NCI-H226 (cell line): Measurements from ENCODE around the gene REXO4.
A peak's percentile ranks its signal among the peaks of the same experiment; 100 is the strongest.
"Not testable (repeated sequence)": the region's sequence is repeated elsewhere in the genome, so short reads cannot be mapped to it uniquely, and the experiment has no call there.

ENCODE experiments used
- DNase-seq: peaks from one replicate; pipeline ENCODE4 v3.0.0-alpha.2; 2015

The REXO4 gene, protein sequence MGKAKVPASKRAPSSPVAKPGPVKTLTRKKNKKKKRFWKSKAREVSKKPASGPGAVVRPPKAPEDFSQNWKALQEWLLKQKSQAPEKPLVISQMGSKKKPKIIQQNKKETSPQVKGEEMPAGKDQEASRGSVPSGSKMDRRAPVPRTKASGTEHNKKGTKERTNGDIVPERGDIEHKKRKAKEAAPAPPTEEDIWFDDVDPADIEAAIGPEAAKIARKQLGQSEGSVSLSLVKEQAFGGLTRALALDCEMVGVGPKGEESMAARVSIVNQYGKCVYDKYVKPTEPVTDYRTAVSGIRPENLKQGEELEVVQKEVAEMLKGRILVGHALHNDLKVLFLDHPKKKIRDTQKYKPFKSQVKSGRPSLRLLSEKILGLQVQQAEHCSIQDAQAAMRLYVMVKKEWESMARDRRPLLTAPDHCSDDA

DNA sequence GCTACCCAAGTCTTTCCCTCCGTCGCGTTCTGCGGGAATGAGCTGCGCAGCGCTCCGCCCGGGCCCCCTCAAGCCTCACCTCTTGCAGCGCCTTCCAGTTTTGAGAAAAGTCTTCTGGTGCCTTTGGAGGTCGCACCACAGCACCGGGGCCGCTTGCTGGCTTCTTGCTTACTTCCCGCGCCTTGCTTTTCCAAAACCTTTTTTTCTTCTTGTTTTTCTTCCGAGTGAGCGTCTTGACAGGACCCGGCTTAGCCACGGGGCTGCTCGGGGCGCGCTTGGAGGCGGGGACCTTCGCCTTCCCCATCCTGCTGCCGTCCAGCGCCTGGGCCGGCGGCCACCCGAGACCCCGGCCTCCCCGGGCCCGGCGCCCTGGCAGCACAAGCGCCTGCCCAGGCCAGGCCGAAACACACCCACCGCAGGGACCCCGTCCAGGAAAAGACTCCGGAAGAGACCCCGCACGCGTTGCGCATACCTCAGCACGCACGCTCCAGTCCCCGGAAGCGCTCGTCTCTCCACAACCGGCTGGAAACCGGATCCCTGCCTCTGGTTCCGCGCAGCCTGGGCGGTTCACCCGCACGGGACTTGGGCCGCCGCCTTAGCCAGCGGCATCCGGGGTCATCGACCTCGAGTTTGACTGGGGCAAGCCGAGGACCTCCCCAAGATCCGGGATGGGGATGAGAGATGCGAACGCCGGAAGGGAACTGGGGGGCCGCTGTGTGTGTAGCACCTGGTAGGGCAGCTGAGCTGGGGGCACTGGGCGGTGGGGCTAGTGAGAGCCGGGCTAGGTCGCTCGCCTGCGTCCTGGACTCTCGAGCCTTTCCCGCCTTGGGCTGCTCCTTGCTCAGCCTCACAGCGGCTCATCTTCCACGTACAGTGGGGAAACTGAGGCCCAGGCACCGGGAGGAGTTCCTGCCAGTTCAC lies at the start of gene REXO4:
Gene REXO4 (minus strand): TSS at position 470 of the 921 bp plus-strand sequence. CDS start 166 bp downstream, at position 304.
- peak; percentile 90 for DNase-seq

DNA sequence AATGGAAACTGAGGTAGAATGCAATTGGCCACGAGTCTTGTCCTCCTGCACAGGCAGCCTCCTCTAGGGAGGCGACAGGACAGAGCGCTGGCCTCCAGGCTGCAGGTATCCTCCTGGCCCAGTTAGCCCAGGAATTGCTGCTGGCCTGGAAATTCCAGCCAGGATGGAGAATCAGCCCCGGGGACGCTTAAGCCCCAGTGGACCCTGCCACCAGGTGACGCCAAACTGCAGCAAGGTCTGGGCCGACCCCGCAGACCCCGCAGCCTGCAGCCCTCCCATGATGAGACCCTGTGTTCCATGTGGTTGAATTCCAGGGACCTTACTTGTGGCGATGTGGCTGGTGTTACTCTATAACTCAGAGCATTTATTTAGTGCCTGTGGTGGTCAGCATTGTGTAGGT lies 49.3 kb upstream of the REXO4 start:
- no peak for DNase-seq

DNA sequence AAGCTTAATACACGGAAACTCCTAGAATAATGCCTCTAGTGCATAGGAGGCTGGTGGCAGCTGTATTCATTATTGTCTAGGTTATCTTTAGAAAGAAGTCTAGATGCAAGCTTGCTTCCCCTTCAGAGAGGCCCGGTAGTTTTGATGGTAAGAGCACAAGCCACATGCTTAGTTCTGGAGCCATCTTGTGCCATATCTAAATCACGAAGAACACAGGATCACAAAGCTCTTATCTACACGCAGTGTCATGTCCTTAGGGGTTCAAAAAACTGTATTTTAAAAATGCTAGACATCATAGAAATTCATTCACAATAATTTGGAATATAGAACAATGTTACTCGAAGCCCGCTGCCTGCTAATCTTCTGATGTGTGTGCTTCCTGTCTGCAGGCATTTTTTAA lies 48.2 kb upstream of the REXO4 start:
- no peak for DNase-seq

DNA sequence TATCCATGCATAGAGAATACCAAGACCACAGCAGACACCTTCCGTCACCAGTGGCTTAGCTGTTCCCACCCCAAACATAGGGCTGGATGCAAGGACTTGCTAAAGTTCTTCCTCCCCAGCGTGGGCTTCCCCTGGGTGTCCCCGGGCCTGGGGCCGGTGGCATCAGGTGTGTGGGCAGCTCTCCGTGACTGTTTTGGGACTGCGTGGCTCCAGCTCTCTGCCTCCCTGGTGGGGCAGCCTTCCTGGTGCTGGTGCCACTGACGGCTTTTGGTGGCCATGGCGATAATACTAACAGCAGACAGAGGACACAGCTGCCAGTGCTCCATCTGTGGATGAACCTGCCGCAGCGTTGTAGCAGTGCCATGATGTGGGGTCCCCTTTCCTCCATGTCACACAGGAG lies 46.8 kb upstream of the REXO4 start:
- DNase-seq = no peak

DNA sequence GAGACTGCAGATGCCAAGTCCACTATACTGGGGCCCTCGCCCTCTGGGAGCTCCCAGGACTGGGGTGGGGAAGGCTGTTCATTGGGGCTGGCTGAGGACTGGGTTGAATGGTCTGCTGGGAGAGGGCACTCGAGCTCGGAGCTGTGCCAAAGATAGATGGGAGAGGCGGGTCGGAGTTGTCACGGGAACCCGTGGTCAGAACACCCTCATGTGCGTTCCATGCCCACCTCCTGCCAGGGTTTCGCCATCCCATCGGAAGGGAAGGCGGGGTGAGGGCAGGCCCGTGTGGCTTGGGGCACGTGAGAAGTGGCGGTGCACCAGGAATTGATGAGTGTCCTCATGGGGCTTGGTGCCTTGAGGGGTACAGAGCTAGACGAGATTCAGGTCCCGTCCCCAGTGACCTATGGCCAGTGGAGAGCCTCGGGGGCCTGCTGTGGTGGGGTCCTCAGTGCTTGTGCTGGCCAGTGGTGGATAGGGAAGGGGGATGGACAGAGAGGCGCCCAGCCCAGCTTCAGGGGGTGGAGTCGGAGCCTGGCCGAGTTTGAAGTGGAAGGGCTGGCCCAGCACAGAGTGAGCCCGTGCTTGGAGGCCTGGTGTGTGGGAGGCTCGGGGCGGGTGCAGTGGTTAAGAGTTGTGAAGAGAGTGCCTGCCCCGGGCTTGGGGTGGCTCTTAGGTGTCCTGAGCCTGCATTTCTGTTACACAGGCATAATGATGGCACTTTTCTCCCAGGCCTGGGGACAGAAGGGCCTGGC lies 46.2 kb upstream of the REXO4 start:
- DNase-seq = peak; percentile 39

DNA sequence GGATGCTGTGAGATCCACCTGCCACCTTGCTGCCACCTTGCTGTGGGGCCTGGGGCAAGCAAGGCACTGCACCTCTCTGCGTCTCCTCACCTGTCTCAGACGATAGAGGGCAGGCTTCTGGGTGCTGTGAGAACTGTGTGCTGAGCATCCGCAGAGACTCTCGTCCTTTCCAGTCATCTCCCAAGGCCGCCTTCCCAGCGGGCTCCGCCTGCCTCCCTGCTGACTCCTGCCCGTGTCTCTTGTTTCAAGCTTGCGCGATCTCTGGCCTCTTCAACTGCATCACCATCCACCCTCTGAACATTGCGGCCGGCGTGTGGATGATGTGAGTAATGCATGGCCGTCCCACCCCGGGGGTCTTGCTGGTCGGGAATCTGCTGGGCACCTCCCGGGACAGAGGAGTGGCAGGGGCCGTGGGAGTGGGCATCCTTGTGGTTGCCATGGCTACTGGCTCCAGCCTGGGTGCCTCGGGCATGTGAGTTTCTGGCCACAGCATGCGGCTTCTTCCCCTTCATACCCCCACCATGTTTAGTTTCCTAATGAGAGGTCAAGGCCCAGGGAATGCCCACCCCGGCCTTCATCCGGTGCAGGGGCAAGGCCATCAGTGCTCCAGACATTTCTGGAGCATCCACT lies 45.5 kb upstream of the REXO4 start:
- no peak for DNase-seq

DNA sequence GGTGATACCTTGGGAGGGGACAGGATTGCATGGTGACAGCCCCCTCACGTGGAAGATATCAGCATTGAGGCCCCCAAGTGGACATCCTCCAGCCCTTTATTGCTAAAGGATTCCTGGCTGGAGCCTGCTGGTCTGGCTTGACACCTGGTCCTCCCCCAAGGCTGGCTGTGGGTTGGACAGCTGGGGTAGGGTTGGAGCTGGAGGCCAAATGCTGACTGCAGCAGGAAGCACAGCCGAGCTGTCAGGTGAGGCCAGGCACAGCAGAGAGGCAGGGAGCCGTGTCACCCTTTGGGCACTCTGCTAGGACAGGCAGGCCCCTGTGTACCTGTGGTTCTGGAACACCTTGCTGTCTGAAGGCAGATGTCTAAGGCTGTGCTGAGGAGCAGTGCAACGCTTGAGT lies 44.2 kb upstream of the REXO4 start:
- no peak for DNase-seq

DNA sequence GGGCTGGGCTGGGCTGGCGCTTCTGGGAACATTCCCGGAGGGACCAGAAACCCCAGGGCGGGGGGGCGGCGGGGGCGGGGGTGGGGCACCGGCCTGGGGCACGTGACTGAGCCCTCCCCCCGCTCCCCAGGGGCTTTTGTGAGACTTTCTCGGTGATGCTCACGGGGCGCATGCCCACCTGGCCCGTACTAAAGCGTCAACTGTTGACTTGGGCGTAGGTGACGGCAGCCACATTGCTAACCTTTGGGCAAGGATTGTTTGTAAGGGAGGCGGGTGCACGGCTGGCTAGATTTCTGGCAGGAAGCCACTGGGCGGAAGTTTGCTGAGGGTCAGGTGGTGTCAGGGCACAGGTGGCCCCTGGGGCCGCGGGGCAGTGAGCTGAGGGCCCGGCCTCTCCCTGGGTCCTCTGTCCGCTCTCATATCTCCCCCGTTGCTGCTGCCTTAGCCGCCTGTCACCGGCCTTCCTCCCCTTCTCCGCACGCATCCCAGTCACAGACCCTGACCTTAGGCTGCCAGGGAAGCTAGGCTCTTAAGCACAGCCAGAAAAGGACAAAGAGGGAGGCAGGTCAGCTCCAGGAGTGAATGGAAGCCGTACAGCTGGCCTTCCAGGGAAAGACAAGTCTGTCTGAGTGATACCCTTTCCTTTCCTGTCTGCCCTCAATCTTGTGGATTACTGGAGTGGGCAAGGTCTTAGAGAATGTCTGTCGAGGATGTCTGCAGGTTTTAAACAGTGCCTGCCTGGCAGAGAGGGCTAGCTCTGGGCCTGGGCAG lies 42.8 kb upstream of the REXO4 start:
- no peak for DNase-seq

DNA sequence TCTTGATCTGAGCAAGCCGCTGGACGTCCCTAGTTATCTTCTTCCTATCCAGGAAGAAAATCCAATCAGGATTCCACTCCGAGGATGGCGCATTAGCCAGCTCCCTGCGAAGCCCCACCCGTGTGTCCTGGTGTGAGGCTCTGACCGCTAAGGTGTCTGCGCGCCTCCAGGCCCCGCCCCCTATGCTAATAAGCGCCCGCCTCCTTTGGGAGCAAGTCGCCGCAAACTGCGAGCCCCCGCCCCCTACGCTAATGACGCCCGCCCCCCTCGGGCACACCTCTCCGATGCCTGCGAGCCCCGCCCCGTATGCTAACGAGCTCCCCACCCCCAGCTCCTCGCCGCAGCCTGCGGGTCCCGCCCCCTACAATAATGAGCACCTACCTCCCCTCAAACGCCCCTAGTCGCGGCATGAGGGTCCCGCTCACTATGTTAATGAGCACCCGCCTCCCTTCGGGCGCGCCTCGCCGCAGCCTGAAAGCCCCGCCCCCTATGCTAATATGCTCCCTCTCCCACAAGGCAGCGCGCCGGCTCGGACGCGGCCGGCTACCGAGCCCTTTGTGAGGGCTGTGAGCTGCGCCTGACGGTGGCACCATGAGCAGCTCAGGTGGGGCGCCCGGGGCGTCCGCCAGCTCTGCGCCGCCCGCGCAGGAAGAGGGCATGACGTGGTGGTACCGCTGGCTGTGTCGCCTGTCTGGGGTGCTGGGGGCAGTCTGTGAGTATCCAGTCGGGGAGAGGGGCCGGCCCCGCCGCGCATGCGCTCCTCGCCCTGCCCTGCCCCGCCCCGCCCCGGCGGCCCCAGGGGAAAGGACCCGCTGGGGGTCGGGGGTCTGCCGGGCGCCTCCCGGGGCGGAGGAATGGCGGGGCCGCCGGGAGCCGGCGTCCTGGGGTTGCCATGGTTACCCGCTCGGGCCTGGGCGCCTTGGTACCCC lies 41.9 kb upstream of the REXO4 start, which contains the start of gene CACFD1:
Gene CACFD1 (plus strand): TSS at position 503 of the 929 bp plus-strand sequence. CDS start 89 bp downstream, at position 592.
- peak; percentile 93 for DNase-seq

DNA sequence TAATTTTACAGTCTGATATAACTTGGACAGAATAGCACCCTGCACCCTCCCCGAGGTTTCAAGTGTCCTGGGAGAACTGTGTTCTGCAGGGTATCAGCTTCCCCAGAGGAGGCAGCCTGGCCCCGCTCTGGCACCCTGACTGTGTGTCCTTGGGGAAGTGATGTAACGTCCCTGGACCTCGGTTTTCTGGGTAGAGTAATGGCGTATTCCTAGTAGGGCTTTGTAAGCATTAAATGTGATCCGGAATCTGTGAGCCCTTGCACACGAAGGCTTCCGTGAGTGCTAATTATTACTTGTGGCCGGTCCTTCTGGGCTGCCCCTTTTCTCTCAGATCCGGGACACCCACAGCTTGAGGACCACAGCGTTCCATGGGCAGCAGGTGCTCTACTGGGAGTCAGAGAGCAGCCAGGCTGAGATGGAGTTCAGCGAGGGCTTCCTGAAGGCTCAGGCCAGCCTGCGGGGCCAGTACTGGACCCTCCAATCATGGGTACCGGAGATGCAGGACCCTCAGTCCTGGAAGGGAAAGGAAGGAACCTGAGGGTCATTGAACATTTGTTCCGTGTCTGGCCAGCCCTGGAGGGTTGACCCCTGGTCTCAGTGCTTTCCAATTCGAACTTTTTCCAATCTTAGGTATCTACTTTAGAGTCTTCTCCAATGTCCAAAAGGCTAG lies 41.0 kb upstream of the REXO4 start:
- no peak for DNase-seq

DNA sequence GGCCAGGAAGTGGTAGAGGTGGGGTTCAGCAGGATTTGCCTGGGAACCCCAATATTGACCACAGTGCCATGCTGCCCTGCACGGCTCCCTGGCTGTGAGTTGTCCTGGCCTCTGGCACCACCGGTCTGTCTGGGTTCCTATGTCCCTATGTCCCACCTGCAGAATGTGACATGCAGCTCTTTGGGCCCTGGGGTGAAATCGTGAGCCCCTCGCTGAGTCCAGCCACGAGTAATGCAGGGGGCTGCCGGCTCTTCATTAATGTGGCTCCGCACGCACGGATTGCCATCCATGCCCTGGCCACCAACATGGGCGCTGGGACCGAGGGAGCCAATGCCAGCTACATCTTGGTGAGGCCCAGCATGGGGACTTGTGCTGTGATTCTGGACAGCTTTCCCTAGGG lies 39.9 kb upstream of the REXO4 start:
- DNase-seq = no peak

DNA sequence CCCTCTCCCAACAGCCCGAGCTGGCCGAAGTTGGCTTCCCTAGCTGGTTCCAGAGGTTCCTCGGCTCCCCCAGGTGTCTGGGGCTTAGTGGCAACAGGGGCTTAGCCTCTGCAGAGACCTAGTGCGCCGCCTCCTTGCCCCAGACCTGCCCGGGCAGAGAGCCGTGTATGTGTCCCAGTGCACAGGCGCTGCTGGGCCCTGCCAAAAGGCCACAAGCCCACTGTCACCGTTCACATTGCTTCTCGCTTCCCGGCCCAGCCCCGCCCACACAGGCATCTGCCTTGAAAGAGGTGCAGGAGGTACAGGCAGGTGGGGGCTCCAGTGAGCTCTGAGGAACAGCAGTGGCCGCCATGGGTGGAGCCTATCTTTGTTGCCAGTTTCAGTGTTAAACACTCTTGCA lies 39.4 kb upstream of the REXO4 start:
- DNase-seq = no peak

DNA sequence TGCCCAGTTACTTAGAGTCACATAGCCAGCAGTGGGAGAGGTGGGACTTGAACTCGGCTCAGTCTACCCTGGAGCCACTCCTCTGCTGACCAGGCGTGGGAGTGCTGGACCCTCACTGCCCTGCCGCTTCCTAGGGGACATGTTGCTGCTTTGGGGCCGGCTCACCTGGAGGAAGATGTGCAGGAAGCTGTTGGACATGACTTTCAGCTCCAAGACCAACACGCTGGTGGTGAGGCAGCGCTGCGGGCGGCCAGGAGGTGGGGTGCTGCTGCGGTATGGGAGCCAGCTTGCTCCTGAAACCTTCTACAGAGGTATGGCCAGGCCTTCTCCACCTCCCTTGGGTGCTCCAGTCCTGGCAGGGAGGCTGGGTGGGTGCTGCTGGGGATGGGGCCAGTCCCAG lies 38.6 kb upstream of the REXO4 start:
- DNase-seq = no peak

DNA sequence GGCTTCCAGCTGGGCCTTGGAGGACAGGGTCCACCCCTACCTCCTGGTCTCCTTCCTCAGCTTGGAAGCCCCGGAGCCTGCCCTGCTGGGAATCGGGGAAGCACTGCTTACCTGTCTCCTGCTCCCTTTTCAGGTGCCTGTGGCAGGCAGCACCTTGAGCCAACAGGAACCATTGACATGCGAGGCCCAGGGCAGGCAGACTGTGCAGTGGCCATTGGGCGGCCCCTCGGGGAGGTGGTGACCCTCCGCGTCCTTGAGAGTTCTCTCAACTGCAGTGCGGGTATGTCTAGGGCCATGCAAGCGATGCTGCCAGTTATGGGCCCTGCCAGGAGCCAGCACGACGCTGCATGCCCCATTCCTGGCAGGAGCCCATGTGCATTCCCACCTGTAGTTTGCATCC lies 38.1 kb upstream of the REXO4 start:
- no peak for DNase-seq

DNA sequence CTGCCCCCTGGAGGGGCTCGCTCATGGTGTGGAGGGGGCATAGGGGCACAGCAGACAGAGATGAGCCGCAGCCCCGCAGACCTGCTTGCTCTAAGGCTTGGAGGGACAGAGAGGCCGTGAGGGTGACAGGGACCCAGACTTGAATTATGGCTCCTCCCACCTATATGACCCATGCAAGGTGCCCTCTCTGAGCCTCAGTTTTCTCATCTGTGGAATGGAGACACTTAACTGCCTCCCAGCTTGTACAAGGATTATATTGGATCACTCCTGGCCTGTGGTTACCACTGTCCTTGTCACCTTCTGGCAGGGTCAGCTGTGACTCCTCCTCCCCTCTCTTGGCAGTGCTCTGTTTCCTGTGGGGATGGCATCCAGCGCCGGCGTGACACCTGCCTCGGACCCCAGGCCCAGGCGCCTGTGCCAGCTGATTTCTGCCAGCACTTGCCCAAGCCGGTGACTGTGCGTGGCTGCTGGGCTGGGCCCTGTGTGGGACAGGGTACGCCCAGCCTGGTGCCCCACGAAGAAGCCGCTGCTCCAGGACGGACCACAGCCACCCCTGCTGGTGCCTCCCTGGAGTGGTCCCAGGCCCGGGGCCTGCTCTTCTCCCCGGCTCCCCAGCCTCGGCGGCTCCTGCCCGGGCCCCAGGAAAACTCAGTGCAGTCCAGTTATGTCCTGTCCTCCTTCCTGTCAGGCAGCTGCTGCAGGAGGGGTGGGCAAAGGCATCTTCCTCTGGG lies 37.3 kb upstream of the REXO4 start:
- DNase-seq = no peak

DNA sequence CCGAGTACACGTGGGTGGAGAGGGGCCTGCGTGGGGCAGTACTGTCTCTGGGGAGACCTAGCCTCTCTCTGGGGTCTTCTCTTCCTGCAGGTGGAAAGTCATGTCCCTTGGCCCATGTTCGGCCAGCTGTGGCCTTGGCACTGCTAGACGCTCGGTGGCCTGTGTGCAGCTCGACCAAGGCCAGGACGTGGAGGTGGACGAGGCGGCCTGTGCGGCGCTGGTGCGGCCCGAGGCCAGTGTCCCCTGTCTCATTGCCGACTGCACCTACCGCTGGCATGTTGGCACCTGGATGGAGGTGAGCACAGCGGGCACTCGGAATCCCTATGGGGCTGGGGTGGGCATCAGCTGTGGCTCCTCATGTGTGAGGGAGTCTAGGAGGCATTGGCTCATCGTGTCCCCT lies 36.5 kb upstream of the REXO4 start:
- DNase-seq = no peak

DNA sequence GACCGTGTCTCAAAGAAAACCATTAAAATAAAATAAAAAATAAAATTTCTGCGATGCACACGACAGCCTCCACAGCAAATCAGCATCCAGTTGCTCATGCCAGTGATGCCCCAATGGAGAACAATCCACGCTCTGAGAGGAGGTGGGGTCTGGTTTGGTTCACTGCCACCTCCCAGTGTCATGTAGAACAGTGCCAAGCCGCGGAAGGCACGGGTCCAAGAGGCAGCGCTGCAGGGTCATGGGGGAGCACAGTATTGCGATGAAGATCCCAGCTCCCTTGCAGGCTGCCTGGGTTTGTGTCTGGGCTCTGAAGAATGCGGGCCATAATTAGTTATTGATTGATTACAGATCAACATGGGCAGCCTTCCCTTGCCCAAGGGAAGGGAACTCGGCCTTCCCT lies 35.8 kb upstream of the REXO4 start:
- no peak for DNase-seq

DNA sequence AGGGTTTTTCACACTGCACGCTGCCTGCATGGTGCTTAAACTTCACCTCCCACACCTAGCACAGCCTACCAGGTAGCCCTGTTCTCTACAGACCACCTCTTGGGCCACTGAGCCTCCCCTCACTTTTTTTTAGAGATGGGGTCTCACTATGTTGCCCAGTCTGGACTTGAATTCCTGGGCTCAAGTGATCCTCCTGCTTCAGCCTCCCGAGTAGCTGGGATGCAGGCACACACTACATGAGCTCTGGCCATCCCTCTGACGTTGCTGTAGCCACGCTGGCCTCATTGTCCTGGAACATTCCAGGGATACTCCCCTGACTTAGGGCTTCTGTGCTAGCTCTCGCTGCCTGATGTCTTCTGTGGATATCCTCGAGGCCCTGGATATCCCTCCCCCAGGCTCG lies 34.8 kb upstream of the REXO4 start:
- DNase-seq = no peak

DNA sequence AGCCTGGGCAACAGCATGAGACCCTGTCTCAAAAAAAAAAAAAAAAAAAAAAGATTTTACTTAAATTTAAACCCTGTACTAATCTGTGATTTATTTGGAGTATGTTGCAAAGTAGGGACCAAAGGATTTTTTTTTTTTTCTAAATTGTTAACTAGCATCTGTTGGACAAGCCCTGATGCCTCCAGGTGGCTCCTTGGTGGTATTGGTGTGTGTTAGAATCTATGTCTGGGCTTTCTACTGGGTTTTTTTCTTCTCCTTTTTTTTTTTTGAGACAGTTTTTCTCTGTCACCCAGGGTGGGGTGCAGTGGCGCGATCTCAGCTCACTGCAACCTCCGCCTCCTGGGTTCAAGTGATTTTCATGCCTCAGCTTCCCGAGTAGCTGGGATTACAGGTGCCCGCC lies 34.1 kb upstream of the REXO4 start:
- DNase-seq = not testable (repeated sequence)
